Activated gamma-delta T cell treated with Interleukin-2 at 50 U/mL for 16 hours (primary cell): ENCODE results near the gene LYSMD1.

Experiments used
- DNase-seq: peaks from one replicate; pipeline ENCODE4 v3.0.0-alpha.2; 2020

The LYSMD1 gene

GRCh38 chr1:151175041-151175741 lies 9.5 kb upstream of the LYSMD1 start:
- no peak for DNase-seq

- DNase-seq: no peak
Measured at GRCh38 chr1:151171190-151171589, 5.5 kb upstream of the LYSMD1 start.

GRCh38 chr1:151167116-151167515 lies 1.4 kb upstream of the LYSMD1 start:
- DNase-seq: no peak

- no peak for DNase-seq
Measured at GRCh38 chr1:151166505-151166956, 829 bp upstream of the LYSMD1 start.

GRCh38 chr1:151165281-151165737 lies 393 bp downstream of the LYSMD1 start:
- DNase-seq: no peak

GRCh38 chr1:151164732-151165280 lies 896 bp downstream of the LYSMD1 start:
- no peak for DNase-seq

- no peak for DNase-seq
Measured at GRCh38 chr1:151159373-151159772, 6.3 kb downstream of the LYSMD1 start.

GRCh38 chr1:151158751-151159251 lies 6.9 kb downstream of the LYSMD1 start:
- DNase-seq: no peak

- DNase-seq: no peak
Measured at GRCh38 chr1:151158326-151158725, 7.4 kb downstream of the LYSMD1 start.

- peak; percentile 57 for DNase-seq
Measured at GRCh38 chr1:151157067-151157531, 8.6 kb downstream of the LYSMD1 start.

- peak; percentile 78 for DNase-seq
Measured at GRCh38 chr1:151156515-151156819, 9.2 kb downstream of the LYSMD1 start, which contains the start of gene TNFAIP8L2. TSS of gene TNFAIP8L2 (plus strand) at chr1:151156649. CDS start at chr1:151158698, 2,049 bp downstream.

- DNase-seq: no peak
Measured at GRCh38 chr1:151147665-151148064, 18.0 kb downstream of the LYSMD1 start.

GRCh38 chr1:151147132-151147503 lies 18.6 kb downstream of the LYSMD1 start:
- no peak for DNase-seq

GRCh38 chr1:151146412-151147131 lies 19.1 kb downstream of the LYSMD1 start, which contains the start of gene SEMA6C:
TSS of gene SEMA6C (minus strand) at chr1:151146631. CDS start at chr1:151142621, 4,010 bp downstream.
- DNase-seq: peak; percentile 85

GRCh38 chr1:151146072-151146411 lies 19.7 kb downstream of the LYSMD1 start:
- DNase-seq: no peak

GRCh38 chr1:151145304-151146071 lies 20.2 kb downstream of the LYSMD1 start:
- DNase-seq: peak; percentile 29

- DNase-seq: no peak
Measured at GRCh38 chr1:151144474-151145303, 21.0 kb downstream of the LYSMD1 start.

GRCh38 chr1:151143986-151144385 lies 21.7 kb downstream of the LYSMD1 start:
- no peak for DNase-seq

- no peak for DNase-seq
Measured at GRCh38 chr1:151143057-151143435, 22.7 kb downstream of the LYSMD1 start.

GRCh38 chr1:151142411-151143056 lies 23.2 kb downstream of the LYSMD1 start:
- no peak for DNase-seq

GRCh38 chr1:151137789-151138188 lies 27.9 kb downstream of the LYSMD1 start:
- DNase-seq: no peak
